Mucosa of descending colon (tissue), 3 donors: ENCODE measurements around the gene KLRC1. TPM values are rescaled to one million over a fixed set of nuclear protein-coding genes. Genes with fewer than 3 reads are reported as not detected.
"Not testable (repeated sequence)": the region's sequence is repeated elsewhere in the genome, so short reads cannot be mapped to it uniquely, and the experiment has no call there.

Source experiments
- ATAC-seq: fragments of 200-7000 bp; cut with Tn5 transposase; one replicate; pipeline ENCODE4 v1.9.1; 2020; ENCODE audit warnings: mild to moderate bottlenecking, moderate library complexity
- DNase-seq, 3 donors: peaks; one replicate each; pipeline ENCODE4 v3.0.0-alpha.2; 2020
- H3K36me3 ChIP-seq: fragments of 200-600 bp; one replicate; pipeline ENCODE4 v1.8.0; 2021; ENCODE audit warnings: low read depth, mild to moderate bottlenecking
- H3K4me1 ChIP-seq: fragments of 200-600 bp; one replicate; pipeline ENCODE4 v1.8.0; 2021; ENCODE audit warnings: low read depth, mild to moderate bottlenecking
- H3K4me3 ChIP-seq: fragments of 200-600 bp; one replicate; pipeline ENCODE4 v1.8.0; 2021; ENCODE audit warnings: mild to moderate bottlenecking
- H3K9me3 ChIP-seq: fragments of 200-600 bp; one replicate; pipeline ENCODE4 v1.8.0; 2021; ENCODE audit warnings: mild to moderate bottlenecking
- intact Hi-C, 2 donors: fragments of 100-400 bp; cut with DNase I in 1 of 2; cut with micrococcal nuclease in 1 of 2; formaldehyde crosslinking; loops; one replicate each; pipeline versions ENCODE4 v1.11.0 to v1.11.1; 2022; cut with DNase I, micrococcal nuclease
- long read RNA-seq, 2 donors: library from polyadenylated mRNA; unstranded; transcript quantifications; one replicate each; pipeline ENCODE4 v2.0.0, GENCODE V29; 2019 to 2021
- total RNA-seq, 3 donors: library from RNA; stranded (reverse); fragmentation: NEBNext Ultra II Directional in 2 of 3; extraction: Animal tissue kit (Norgen Biotek cat#: 25700) in 2 of 3; gene quantifications; one replicate each; pipeline versions ENCODE4 v1.2.1 to v1.2.4, GENCODE V29; 2021 to 2023
- TF ChIP-seq, protein P1 (sequence below): fragments of 200-600 bp; IDR thresholded peaks from one replicate; pipeline ENCODE4 v1.8.0; 2022; ENCODE audit warnings: antibody characterized with exemption, mild to moderate bottlenecking
- donor health status: DM: no; HTN: no; CAD: no; lungs with moderate emphysema.
- donor health status: DM: no; HTN: no; CAD: no.
- donor health status: DM: no; HTN: yes; CAD: no.

KLRC1 gene
- total RNA-seq = 1 to 10 TPM; 1.2 to 3.6 (median 1.9) TPM
- long read RNA-seq, donor 1 = 0 reads
- long read RNA-seq, donor 2, partial matches to known transcripts = 0 of 1 reads
- long read RNA-seq, donor 2, other reads (novel, unspliced or antisense) = 0 of 1 reads

DNA sequence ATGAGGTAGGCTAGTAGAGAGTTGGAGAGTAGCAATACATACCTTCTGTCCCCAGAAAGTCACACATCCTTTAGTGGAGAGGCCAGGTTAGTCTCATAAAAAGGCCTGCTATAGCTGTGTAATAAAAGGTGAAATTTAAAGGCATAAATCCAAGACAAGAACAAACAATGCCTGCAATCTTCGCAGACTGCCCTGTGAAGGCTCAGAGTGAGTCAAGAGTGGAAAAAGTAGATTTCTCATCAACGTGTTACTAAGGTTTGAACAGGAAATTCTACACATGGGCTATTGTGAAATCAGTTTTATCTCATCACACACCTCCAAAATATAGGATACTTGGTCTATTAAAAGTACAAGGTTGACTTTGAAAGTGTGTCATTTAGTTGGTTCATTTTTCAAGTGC, at the start of gene KLRC1:
Gene KLRC1, minus strand, starts transcription at position 222 of the 400 bp plus-strand sequence. CDS start 2,221 bp downstream, outside the sequence.
- Histone ChIP-seq H3K9me3 (peaks cover 12% of the 10 kb centered on the region), H3K4me1 (peaks cover 5% of the 10 kb centered on the region), H3K36me3 (no peaks in the 10 kb centered on the region), H3K4me3 (no peak within 1 kb of the TSS)
- ATAC-seq (peak; percentile 97), DNase-seq (peak in 1 of 3 donors; percentile 29)
- TF ChIP-seq, protein P1, sequence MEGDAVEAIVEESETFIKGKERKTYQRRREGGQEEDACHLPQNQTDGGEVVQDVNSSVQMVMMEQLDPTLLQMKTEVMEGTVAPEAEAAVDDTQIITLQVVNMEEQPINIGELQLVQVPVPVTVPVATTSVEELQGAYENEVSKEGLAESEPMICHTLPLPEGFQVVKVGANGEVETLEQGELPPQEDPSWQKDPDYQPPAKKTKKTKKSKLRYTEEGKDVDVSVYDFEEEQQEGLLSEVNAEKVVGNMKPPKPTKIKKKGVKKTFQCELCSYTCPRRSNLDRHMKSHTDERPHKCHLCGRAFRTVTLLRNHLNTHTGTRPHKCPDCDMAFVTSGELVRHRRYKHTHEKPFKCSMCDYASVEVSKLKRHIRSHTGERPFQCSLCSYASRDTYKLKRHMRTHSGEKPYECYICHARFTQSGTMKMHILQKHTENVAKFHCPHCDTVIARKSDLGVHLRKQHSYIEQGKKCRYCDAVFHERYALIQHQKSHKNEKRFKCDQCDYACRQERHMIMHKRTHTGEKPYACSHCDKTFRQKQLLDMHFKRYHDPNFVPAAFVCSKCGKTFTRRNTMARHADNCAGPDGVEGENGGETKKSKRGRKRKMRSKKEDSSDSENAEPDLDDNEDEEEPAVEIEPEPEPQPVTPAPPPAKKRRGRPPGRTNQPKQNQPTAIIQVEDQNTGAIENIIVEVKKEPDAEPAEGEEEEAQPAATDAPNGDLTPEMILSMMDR = no peak
- intact Hi-C loops = no loop called here

DNA sequence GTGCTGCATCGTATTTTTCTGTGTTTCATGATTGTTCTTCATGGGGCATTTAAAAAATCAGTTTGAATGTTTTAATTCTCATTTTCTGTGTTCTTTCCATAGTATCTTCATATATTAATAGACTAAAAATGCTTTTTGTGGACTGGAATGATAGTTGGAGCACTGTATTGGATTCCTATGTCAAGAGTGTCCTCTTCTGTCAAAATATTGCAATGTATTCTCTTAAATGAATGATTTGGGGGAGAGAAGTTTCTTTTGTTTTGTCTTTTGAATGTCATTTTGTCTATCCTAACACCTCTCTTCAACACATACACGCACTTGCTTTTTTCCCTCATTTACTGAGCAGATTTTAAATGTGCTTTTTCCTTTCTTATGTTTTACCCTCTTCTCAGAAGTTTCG, 47.9 kb upstream of the KLRC1 start:
- DNase-seq = no peak
- TF ChIP-seq, protein P1 = no peak
- H3K4me1 ChIP-seq = no peaks in the 10 kb centered on the region
- no peak overlapping the region for H3K4me3 ChIP-seq
- no peak for ATAC-seq
- intact Hi-C loops = no loop called here
- no peaks in the 10 kb centered on the region for H3K9me3 ChIP-seq
- H3K36me3 ChIP-seq = no peaks in the 10 kb centered on the region

DNA sequence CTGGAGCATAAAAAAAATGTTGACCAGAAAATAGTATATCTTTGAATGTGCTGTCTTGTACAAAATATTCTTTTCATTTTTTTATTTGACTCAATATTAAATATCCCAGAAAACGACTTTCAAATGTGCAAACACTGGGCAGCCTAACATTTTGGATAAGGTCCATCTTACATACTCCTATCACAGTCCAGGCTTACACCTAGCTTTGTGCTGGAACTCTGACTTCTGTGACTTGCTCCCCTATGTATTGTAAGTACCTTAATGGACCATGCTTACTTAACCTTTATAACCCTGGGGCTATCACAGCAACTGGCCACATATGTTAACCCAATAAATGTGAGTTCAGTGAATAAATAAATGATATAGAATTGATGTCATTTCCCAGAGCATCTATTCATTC, 44.9 kb upstream of the KLRC1 start:
- TF ChIP-seq, protein P1 = no peak
- Histone ChIP-seq H3K9me3 (no peaks in the 10 kb centered on the region), H3K4me3 (no peak overlapping the region), H3K4me1 (no peaks in the 10 kb centered on the region), H3K36me3 (no peaks in the 10 kb centered on the region)
- intact Hi-C loops = no loop called here
- no peak for ATAC-seq
- DNase-seq = no peak

DNA sequence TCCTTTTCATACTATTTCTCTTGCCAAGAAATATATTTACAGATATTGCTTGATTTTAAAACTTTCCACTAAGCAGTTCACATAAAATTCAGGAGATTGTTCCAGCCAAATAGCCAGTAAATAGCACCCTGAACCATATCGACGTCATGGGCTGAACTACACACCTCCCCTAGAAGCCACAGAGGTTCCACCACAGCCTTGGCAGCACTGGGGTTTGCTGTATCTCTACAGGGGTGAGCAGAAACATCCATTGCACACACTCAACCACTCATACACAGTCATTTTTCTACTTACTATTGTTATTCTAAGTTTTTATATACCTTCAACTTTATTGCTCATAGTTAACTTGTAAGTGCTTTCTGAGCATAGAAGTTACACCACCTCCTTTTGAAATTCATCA, 44.4 kb upstream of the KLRC1 start:
- TF ChIP-seq, protein P1 = no peak
- no peak overlapping the region for H3K4me3 ChIP-seq
- no peaks in the 10 kb centered on the region for H3K9me3 ChIP-seq
- H3K36me3 ChIP-seq = no peaks in the 10 kb centered on the region
- peak; percentile 59 for ATAC-seq
- DNase-seq = peak in 2 of 3 donors; percentile 19 to 44
- intact Hi-C loops = no loop called here
- H3K4me1 ChIP-seq = no peaks in the 10 kb centered on the region

DNA sequence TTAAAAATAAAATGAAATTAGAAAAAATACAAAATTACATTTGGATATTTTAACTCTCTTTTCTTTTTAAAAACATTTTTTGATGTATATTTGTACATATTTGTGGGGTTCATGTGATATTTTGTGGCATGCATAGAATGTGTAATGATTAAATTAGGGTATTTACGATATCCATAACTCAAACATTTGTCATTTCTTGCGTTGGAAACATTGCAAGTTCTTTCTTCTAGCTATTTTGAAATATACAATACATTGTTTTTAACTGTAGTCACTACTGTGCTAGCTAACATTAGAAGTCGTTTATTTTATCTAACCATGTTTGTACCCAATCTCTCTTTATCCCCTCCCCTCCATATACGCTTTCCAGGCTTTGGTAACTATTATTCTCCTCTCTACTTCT, 38.6 kb upstream of the KLRC1 start:
- Histone ChIP-seq H3K4me3 (no peak overlapping the region), H3K9me3 (no peaks in the 10 kb centered on the region), H3K36me3 (no peaks in the 10 kb centered on the region), H3K4me1 (no peaks in the 10 kb centered on the region)
- ATAC-seq = no peak
- TF ChIP-seq, protein P1 = no peak
- intact Hi-C loops = no loop called here
- no peak for DNase-seq

DNA sequence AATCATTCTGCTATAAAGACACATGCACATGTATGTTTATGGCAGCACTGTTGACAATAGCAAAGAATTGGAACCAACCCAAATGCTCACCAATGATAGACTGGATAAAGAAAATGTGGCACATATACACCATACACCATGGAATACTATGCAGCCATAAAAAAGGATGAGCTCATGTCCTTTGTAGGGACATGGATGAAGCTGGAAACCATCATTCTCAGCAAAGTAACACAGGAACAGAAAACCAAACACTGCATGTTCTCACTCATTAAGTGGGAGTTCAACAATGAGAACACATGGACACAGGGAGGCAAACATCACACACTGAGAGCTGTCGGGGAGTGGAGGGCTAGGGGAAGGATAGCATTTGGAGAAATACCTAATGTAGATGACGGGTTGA, 34.2 kb upstream of the KLRC1 start:
- intact Hi-C loops, H3K4me3 ChIP-seq, ATAC-seq, DNase-seq, H3K4me1 ChIP-seq, H3K36me3 ChIP-seq, H3K9me3 ChIP-seq: not testable (repeated sequence)

DNA sequence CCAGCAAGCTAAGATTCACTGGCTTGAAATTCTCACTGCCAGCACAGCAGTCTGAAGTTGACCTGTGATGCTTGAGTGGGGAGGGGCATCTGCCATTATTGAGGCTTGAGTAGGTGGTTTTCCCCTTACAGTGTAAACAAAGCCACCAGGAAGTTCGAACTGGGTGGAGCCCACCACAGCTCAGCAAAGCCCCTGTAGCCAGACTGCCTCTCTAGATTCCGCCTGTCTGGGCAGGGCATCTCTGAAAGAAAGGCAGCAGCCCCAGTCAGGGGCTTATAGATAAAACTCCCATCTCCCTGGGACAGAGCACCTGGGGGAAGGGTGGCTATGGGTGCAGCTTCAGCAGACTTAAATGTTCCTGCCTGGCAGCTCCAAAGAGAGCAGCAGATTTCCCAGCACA, 28.7 kb upstream of the KLRC1 start:
- DNase-seq, H3K4me1 ChIP-seq, intact Hi-C loops, H3K9me3 ChIP-seq, H3K36me3 ChIP-seq, H3K4me3 ChIP-seq, ATAC-seq: not testable (repeated sequence)

DNA sequence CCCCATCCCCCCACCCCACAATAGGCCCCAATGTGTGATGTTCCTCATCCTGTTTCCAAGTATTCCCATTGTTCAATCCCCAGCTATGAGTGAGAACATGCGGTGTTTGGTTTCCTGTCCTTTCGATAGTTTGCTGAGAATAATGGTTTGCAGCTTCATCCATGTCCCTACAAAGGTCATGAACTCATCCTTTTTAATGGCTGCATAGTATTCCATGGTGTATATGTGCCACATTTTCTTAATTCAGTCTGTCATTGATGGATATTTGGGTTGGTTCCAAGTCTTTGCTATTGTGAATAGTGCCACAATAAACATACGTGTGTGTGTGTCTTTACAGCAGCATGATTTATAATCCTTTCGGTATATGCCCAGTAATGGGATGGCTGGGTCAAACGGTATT, 19.6 kb upstream of the KLRC1 start:
- H3K36me3 ChIP-seq, H3K4me3 ChIP-seq, H3K9me3 ChIP-seq, ATAC-seq, DNase-seq, H3K4me1 ChIP-seq, intact Hi-C loops: not testable (repeated sequence)
